ENCODE results near the gene VCAN. TPM values are rescaled to one million over a fixed set of nuclear protein-coding genes. Genes with fewer than 3 reads are reported as not detected.

VCAN gene
- total RNA-seq, 1 donor from 2014 or later, result 431 TPM

DNA sequence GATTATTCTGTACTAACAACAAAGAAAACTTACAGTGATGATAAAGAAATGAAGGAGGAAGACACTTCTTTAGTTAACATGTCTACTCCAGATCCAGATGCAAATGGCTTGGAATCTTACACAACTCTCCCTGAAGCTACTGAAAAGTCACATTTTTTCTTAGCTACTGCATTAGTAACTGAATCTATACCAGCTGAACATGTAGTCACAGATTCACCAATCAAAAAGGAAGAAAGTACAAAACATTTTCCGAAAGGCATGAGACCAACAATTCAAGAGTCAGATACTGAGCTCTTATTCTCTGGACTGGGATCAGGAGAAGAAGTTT, 67.9 kb downstream of the VCAN start:
- Histone ChIP-seq H4K20me1 (ENCODE audit: insufficient read depth, low read length) (peaks cover 84% of the 10 kb centered on the region), H3K9me3 (ENCODE audit: insufficient read depth, low read depth, low read length) (no peaks in the 10 kb centered on the region), H3K27ac (ENCODE audit: low read depth, low read length) (no peak overlapping the region), H3K4me3 (ENCODE audit: insufficient read depth, low read depth, low read length) (no peak overlapping the region), H3K27me3 (ENCODE audit: insufficient read depth, low read length) (no peaks in the 10 kb centered on the region), H3K9ac (ENCODE audit: low read length) (no peak overlapping the region), H2AFZ (ENCODE audit: low read depth, low read length) (no peak overlapping the region), H3K4me1 (ENCODE audit: insufficient read depth, low read length) (no peaks in the 10 kb centered on the region), H3K4me2 (ENCODE audit: low read length) (no peak overlapping the region), H3K79me2 (ENCODE audit: insufficient read depth, low read length) (peaks cover 66% of the 10 kb centered on the region), H3K36me3 (ENCODE audit: insufficient read depth, low read length) (peaks cover 74% of the 10 kb centered on the region)
- no peak for FAIRE-seq
- no peak for TF ChIP-seq EZH2 (IDR thresholded peaks at IDR 0.05; ENCODE audit: insufficient read depth, low read length)
- TF ChIP-seq, protein P1, sequence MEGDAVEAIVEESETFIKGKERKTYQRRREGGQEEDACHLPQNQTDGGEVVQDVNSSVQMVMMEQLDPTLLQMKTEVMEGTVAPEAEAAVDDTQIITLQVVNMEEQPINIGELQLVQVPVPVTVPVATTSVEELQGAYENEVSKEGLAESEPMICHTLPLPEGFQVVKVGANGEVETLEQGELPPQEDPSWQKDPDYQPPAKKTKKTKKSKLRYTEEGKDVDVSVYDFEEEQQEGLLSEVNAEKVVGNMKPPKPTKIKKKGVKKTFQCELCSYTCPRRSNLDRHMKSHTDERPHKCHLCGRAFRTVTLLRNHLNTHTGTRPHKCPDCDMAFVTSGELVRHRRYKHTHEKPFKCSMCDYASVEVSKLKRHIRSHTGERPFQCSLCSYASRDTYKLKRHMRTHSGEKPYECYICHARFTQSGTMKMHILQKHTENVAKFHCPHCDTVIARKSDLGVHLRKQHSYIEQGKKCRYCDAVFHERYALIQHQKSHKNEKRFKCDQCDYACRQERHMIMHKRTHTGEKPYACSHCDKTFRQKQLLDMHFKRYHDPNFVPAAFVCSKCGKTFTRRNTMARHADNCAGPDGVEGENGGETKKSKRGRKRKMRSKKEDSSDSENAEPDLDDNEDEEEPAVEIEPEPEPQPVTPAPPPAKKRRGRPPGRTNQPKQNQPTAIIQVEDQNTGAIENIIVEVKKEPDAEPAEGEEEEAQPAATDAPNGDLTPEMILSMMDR (IDR thresholded peaks at IDR 0.05; ENCODE audit: insufficient read depth, low read depth, low read length), result no peak
- Mint-ChIP-seq H3K27ac (ENCODE audit: unreplicated experiment) (no peak overlapping the region), H3K9me3 (ENCODE audit: unreplicated experiment) (no peaks in the 10 kb centered on the region), H3K36me3 (ENCODE audit: low read depth, unreplicated experiment) (peaks cover 37% of the 10 kb centered on the region), H3K27me3 (ENCODE audit: low read depth, unreplicated experiment) (no peaks in the 10 kb centered on the region), H3K4me1 (ENCODE audit: low read depth, unreplicated experiment) (no peaks in the 10 kb centered on the region), H3K4me3 (ENCODE audit: unreplicated experiment) (no peak overlapping the region)
- no peak for DNase-seq (ENCODE audit: low read depth)

DNA sequence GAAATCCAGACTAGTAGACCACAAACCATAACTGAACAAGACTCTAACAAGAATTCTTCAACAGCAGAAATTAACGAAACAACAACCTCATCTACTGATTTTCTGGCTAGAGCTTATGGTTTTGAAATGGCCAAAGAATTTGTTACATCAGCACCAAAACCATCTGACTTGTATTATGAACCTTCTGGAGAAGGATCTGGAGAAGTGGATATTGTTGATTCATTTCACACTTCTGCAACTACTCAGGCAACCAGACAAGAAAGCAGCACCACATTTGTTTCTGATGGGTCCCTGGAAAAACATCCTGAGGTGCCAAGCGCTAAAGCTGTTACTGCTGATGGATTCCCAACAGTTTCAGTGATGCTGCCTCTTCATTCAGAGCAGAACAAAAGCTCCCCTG, 68.6 kb downstream of the VCAN start:
- H3K9ac ChIP-seq (ENCODE audit: low read length), result no peak overlapping the region
- no peaks in the 10 kb centered on the region for H3K9me3 ChIP-seq (ENCODE audit: insufficient read depth, low read depth, low read length)
- peaks cover 38% of the 10 kb centered on the region for H3K36me3 Mint-ChIP-seq (ENCODE audit: low read depth, unreplicated experiment)
- H3K36me3 ChIP-seq (ENCODE audit: insufficient read depth, low read length), result peaks cover 78% of the 10 kb centered on the region
- H3K27ac ChIP-seq (ENCODE audit: low read depth, low read length), result no peak overlapping the region
- DNase-seq (ENCODE audit: low read depth) (no peak), FAIRE-seq (peak; percentile 67)
- TF ChIP-seq, protein P1 (IDR thresholded peaks at IDR 0.05; ENCODE audit: insufficient read depth, low read depth, low read length), result no peak
- TF ChIP-seq EZH2 (IDR thresholded peaks at IDR 0.05; ENCODE audit: insufficient read depth, low read length), result no peak
- peaks cover 87% of the 10 kb centered on the region for H4K20me1 ChIP-seq (ENCODE audit: insufficient read depth, low read length)
- H3K4me3 Mint-ChIP-seq (ENCODE audit: unreplicated experiment), result no peak overlapping the region
- no peak overlapping the region for H3K4me2 ChIP-seq (ENCODE audit: low read length)
- H3K27me3 Mint-ChIP-seq (ENCODE audit: low read depth, unreplicated experiment), result no peaks in the 10 kb centered on the region
- H3K27me3 ChIP-seq (ENCODE audit: insufficient read depth, low read length), result no peaks in the 10 kb centered on the region
- H3K4me3 ChIP-seq (ENCODE audit: insufficient read depth, low read depth, low read length), result no peak overlapping the region
- H3K79me2 ChIP-seq (ENCODE audit: insufficient read depth, low read length), result peaks cover 71% of the 10 kb centered on the region
- H3K4me1 ChIP-seq (ENCODE audit: insufficient read depth, low read length), result no peaks in the 10 kb centered on the region
- no peaks in the 10 kb centered on the region for H3K9me3 Mint-ChIP-seq (ENCODE audit: unreplicated experiment)
- no peak overlapping the region for H2AFZ ChIP-seq (ENCODE audit: low read depth, low read length)
- no peaks in the 10 kb centered on the region for H3K4me1 Mint-ChIP-seq (ENCODE audit: low read depth, unreplicated experiment)
- H3K27ac Mint-ChIP-seq (ENCODE audit: unreplicated experiment), result no peak overlapping the region

DNA sequence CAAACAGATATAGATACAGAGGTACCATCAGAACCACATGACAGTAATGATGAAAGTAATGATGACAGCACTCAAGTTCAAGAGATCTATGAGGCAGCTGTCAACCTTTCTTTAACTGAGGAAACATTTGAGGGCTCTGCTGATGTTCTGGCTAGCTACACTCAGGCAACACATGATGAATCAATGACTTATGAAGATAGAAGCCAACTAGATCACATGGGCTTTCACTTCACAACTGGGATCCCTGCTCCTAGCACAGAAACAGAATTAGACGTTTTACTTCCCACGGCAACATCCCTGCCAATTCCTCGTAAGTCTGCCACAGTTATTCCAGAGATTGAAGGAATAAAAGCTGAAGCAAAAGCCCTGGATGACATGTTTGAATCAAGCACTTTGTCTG, 69.2 kb downstream of the VCAN start:
- H3K4me1 Mint-ChIP-seq (ENCODE audit: low read depth, unreplicated experiment), result no peaks in the 10 kb centered on the region
- peaks cover 71% of the 10 kb centered on the region for H3K79me2 ChIP-seq (ENCODE audit: insufficient read depth, low read length)
- FAIRE-seq (peak; percentile 26), DNase-seq (ENCODE audit: low read depth) (no peak)
- TF ChIP-seq, protein P1 (IDR thresholded peaks at IDR 0.05; ENCODE audit: insufficient read depth, low read depth, low read length), result no peak
- no peaks in the 10 kb centered on the region for H3K4me1 ChIP-seq (ENCODE audit: insufficient read depth, low read length)
- H3K36me3 Mint-ChIP-seq (ENCODE audit: low read depth, unreplicated experiment), result peaks cover 39% of the 10 kb centered on the region
- H3K9me3 Mint-ChIP-seq (ENCODE audit: unreplicated experiment), result no peaks in the 10 kb centered on the region
- H3K4me2 ChIP-seq (ENCODE audit: low read length), result no peak overlapping the region
- no peaks in the 10 kb centered on the region for H3K27me3 ChIP-seq (ENCODE audit: insufficient read depth, low read length)
- H3K27ac Mint-ChIP-seq (ENCODE audit: unreplicated experiment), result no peak overlapping the region
- peaks cover 80% of the 10 kb centered on the region for H3K36me3 ChIP-seq (ENCODE audit: insufficient read depth, low read length)
- no peaks in the 10 kb centered on the region for H3K27me3 Mint-ChIP-seq (ENCODE audit: low read depth, unreplicated experiment)
- H3K4me3 Mint-ChIP-seq (ENCODE audit: unreplicated experiment), result no peak overlapping the region
- H3K9me3 ChIP-seq (ENCODE audit: insufficient read depth, low read depth, low read length), result no peaks in the 10 kb centered on the region
- H3K9ac ChIP-seq (ENCODE audit: low read length), result no peak overlapping the region
- H2AFZ ChIP-seq (ENCODE audit: low read depth, low read length), result no peak overlapping the region
- H3K27ac ChIP-seq (ENCODE audit: low read depth, low read length), result no peak overlapping the region
- H3K4me3 ChIP-seq (ENCODE audit: insufficient read depth, low read depth, low read length), result no peak overlapping the region
- peaks cover 84% of the 10 kb centered on the region for H4K20me1 ChIP-seq (ENCODE audit: insufficient read depth, low read length)

Data from astrocyte (in vitro differentiated cells and primary cell).